ENCODE data around the gene FOXE1.

The FOXE1 gene

DNA sequence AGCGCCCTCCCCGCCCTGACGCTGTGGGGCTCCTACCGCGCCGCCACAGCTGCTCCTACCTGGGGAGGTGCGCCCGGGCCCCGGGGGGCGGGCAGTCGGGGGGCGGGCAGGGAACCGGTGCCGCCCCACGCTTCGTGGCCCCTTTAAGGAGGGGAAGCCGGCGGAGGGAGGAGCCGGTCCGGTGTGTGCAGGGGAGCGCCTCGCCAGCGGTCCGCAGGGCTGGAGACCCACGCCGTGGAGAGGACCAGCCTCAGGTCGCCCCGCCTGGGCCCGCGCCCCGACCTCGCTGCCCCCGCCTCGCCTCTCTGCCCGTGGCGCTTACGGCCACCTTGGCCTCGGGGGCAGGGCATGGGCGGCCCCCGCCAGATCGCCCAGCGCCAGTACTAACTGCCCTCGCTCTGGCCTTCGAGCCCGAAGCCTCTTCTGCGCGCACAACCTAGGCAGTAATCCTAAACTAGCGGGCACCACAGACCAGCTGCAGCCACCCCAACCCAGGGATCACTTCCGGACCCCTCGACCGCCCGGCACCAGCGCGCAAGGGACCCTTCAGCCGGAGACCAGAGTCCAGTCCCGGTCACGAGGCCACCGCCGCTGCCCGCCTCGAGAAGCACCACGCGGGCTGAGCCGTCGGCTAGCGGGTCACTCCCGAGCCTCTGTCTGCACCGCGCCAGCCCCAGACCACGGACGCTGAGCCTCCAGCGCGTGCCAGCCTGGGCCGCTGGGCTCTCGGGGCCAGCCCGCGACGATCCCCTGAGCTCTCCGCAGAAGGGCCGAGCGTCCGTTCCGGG lies at the start of gene FOXE1:
TSS of gene FOXE1 (plus strand) at position 171 of the 788 bp plus-strand sequence. CDS start 689 bp downstream, outside the sequence.
- in situ Hi-C loops (cut with MboI; ENCODE audit: low pct_unique_long_range_greater_than_20kb, low sequenced_read_pairs): no loop called here
- no peak for DNase-seq

DNA sequence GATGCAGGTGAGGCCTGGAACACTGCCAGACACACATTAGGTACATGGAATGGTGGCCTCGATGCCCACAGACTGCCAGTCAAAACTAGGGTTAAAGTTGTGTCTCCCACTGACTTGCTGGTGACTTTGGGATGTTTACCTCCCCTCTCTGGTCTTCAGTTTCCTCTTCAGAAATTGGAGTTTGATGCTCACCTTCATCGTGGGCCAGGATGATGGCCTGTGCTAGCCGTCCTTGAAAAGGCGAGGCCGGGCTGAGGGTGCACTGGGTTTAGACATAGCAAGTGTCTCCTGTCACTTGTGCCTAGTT lies 49.0 kb upstream of the FOXE1 start:
- in situ Hi-C loops (cut with MboI; ENCODE audit: low pct_unique_long_range_greater_than_20kb, low sequenced_read_pairs): no loop called here
- DNase-seq: no peak

- DNase-seq: no peak
- in situ Hi-C loops (cut with MboI; ENCODE audit: low pct_unique_long_range_greater_than_20kb, low sequenced_read_pairs): no loop called here
These were observed 46.3 kb upstream of the FOXE1 start for GRCh38 chr9:97806721-97807120.

- in situ Hi-C loops (cut with MboI; ENCODE audit: low pct_unique_long_range_greater_than_20kb, low sequenced_read_pairs): no loop called here
- no peak for DNase-seq
These were observed 45.3 kb upstream of the FOXE1 start for GRCh38 chr9:97807681-97808080.

DNA sequence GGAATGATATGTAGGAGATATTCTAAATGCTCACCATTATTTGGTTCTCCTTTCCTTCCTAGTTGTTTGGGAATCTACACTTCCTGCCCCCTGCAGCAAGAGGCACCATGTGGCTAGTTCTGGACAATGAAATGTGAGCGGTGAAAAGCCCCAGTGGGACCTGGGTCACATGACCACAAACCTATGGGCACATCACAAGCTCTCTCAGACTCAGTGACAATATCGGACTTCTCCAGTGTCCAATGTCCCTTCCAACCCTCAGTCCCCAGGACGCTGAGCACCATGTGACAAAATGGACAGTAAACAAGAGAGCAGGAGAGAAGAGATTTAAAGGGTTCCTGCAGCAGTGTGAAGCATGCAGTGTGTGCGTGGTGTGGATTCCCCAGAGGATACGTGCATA lies 44.6 kb upstream of the FOXE1 start:
- in situ Hi-C loops (cut with MboI; ENCODE audit: low pct_unique_long_range_greater_than_20kb, low sequenced_read_pairs): no loop called here
- DNase-seq: no peak

DNA sequence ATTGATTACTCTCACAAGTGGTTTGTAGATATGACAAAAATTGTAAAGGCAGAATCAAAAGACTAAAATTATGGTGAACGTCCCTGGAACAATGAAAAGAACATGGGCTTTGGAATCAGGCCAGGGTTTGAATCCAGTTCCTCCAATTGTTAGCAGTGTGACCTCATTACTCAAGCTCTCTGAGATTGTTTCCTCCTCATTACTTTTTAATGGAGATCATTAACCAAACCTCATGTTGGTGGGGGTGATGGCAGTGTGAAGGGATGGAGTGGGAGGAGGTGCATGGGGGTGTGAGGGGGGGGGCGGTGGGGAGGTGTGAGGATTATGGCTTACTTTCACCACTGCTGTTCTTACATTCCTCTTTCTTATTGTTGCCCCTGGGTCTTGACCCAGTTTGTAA lies 44.1 kb upstream of the FOXE1 start:
- DNase-seq: no peak
- in situ Hi-C loops (cut with MboI; ENCODE audit: low pct_unique_long_range_greater_than_20kb, low sequenced_read_pairs): no loop called here

GRCh38 chr9:97809666-97810344 lies 43.2 kb upstream of the FOXE1 start:
- no peak for DNase-seq
- in situ Hi-C loops (cut with MboI; ENCODE audit: low pct_unique_long_range_greater_than_20kb, low sequenced_read_pairs): no loop called here

DNA sequence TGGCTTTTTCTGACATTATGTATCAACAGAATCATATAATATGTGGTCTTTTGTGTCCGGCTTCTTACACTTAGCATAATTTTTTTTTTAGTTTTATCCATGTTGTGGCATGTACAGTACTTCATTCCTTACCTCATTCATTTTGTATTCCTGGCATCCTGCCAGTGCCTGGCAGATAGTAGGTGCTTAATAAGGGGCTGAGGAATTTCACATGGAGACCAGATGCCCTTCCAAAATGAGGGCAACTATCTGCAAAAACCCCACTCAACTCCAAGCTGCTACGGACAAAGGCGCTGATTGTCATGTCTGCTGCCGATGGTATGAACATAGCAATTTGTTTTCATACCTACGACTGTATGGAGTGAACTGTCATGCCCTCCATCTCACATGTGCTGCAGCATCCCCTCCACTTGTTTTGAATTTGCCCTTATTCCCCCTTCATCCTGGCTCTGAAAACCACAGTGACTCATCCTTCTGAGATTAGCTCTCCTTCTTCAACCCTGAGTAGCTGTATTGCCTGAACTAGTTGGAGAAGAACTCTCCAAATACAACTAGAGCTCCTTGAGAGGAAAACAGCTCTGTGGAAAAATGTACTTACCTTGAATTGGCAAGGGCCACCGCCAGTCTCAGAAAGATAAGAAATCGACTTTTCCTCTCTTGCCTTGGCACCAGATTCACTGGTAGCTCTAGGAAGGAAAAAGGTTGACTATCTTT lies 41.3 kb upstream of the FOXE1 start:
- DNase-seq: no peak
- in situ Hi-C loops (cut with MboI; ENCODE audit: low pct_unique_long_range_greater_than_20kb, low sequenced_read_pairs): no loop called here

DNA sequence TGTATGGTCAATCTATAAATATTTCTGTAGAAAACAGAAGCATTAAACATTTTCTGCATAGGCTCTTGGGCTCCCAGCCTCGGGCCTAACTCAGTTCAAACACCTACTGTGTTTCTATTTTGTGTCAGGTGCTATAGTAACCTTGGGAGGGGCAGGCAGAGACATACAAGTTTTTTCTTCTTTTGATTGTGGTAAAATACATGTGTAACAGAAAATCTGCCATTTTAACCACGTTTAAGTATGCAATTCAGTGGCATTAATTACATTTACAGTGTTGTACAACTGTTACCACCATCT lies 40.8 kb upstream of the FOXE1 start:
- DNase-seq: no peak
- in situ Hi-C loops (cut with MboI; ENCODE audit: low pct_unique_long_range_greater_than_20kb, low sequenced_read_pairs): no loop called here

DNA sequence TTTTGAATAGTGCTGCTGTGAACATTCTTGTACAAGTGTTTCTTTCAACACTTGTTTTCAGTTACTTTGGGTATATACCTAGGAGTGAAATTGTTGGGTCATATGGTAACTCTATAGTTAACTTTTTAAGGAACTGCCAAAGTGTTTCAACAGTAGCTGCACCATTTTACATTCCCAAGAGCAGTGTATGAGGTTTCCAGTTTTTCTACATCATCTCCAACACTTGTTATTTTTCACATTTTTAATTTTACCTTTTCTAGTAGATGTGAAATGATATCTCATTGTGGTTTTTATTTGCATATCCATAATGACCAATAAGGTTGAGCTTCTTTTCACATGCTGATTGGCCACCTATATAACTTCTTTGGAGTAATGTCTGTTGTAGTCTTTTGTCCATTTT lies 40.0 kb upstream of the FOXE1 start:
- in situ Hi-C loops (cut with MboI; ENCODE audit: low pct_unique_long_range_greater_than_20kb, low sequenced_read_pairs): no loop called here

GRCh38 chr9:97819735-97820134 lies 33.3 kb upstream of the FOXE1 start:
- in situ Hi-C loops (cut with MboI; ENCODE audit: low pct_unique_long_range_greater_than_20kb, low sequenced_read_pairs): no loop called here
- no peak for DNase-seq

More for the DNA sequence above, 40.0 kb upstream of the FOXE1 start:
- DNase-seq: no peak

GRCh38 chr9:97820373-97820772 lies 32.7 kb upstream of the FOXE1 start:
- in situ Hi-C loops (cut with MboI; ENCODE audit: low pct_unique_long_range_greater_than_20kb, low sequenced_read_pairs): no loop called here
- DNase-seq: no peak

DNA sequence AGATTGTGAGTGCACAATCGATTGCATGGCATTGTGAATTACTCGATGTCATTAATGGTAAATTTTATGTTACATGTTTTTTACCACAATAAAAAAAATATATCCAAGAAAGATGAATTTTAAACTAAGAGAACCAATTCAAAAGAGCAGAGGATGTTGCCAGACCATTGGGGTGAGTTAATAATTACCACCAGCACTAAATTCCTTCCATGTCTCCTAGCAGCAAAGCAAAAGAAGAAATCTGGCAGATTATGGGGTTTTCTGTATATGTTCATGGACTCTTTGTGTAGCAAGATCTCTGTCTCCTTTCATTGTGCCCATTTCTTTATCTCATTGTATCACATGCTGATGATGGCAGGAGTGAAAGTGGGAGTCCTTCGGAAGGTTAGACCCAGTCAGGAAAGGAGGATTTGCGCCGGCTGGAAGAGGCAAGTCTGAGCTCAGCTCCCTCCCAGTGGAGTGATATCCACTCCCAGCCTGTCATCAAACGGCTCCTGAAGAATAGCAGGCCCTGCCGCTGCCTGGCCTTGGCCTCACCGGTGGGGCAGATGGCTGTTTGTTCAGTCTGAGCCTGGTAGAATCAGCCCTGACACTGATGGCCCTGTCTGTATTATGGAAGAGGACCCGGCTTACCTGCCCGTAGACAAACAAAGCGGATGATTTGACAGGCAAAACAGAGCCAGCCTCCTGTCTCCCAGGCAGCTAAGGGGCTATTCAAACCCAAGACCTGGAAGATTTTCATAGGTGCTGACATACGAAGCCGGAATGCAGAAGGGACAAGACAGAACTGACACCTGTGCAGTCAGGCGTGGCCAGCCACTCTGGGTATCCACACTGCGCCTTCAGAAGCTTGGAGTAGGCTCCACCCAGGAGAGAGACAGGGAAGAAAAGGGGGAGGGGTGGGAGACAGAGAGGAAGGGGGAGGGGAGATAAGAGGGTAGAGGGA lies 21.9 kb upstream of the FOXE1 start:
- no peak for DNase-seq
- in situ Hi-C loops (cut with MboI; ENCODE audit: low pct_unique_long_range_greater_than_20kb, low sequenced_read_pairs): no loop called here

- DNase-seq: peak; percentile 85
- in situ Hi-C loops (cut with MboI; ENCODE audit: low pct_unique_long_range_greater_than_20kb, low sequenced_read_pairs): no loop called here
These were observed 21.0 kb upstream of the FOXE1 start for GRCh38 chr9:97831843-97832636.

DNA sequence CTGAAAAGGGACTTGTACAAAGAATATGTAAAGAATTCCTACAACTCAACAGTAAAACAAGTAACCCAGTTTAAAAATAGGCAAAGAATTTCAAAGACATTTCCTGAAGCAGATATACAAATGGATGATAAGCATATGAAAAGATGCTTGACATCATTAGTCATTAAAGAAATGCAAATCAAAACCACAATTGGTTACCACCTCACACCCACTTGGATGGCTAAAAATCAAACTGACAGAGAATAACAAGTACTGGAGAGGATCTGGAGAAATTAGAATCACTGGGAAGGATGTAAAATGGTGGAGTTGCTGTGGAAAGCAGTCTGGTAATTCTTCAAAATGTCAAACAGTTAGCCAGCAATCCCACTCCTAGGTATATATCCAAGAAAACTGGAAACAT lies 12.5 kb upstream of the FOXE1 start:
- in situ Hi-C loops (cut with MboI; ENCODE audit: low pct_unique_long_range_greater_than_20kb, low sequenced_read_pairs): no loop called here

GRCh38 chr9:97842960-97843359 lies 10.1 kb upstream of the FOXE1 start:
- DNase-seq: no peak
- in situ Hi-C loops (cut with MboI; ENCODE audit: low pct_unique_long_range_greater_than_20kb, low sequenced_read_pairs): no loop called here

More for the DNA sequence above, 12.5 kb upstream of the FOXE1 start:
- DNase-seq: no peak

- DNase-seq: no peak
- in situ Hi-C loops (cut with MboI; ENCODE audit: low pct_unique_long_range_greater_than_20kb, low sequenced_read_pairs): no loop called here
These were observed 7.9 kb upstream of the FOXE1 start for GRCh38 chr9:97845130-97845529.

DNA sequence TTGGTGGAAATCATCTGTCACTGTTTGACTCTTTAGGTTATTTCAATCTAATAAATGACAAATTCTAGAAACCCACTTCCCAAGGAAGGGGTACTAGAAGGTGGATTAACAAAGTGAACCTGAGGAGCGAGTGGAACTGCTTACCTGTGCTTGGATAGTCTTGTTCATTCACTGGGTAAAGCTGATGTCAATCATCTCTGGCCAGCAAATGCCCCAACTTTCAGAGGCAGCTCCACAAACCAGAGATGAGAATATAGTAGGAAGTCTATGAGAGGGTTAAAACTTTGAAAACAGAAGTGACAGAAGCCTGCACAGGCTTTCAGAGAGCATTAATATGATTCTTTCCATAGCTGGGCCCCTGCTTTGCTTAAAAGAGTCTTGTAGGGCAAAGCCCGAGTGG lies 7.3 kb upstream of the FOXE1 start:
- no peak for DNase-seq
- in situ Hi-C loops (cut with MboI; ENCODE audit: low pct_unique_long_range_greater_than_20kb, low sequenced_read_pairs): no loop called here

GRCh38 chr9:97846347-97846746 lies 6.7 kb upstream of the FOXE1 start:
- no peak for DNase-seq
- in situ Hi-C loops (cut with MboI; ENCODE audit: low pct_unique_long_range_greater_than_20kb, low sequenced_read_pairs): no loop called here

Data from KBM-7 (cell line).